Transverse colon (tissue), 4 donors: ENCODE results near the gene SHROOM2. TPM values are rescaled to one million over a fixed set of nuclear protein-coding genes. Genes with fewer than 3 reads are reported as not detected.

Experiments
- DNase-seq: peaks from one replicate; pipeline ENCODE4 v3.0.0-alpha.2; 2019
- H3K27ac ChIP-seq, 4 donors: fragments of 200-600 bp; sonication (generic); 2 replicates each; pipeline ENCODE4 v1.5.1; 2016 to 2018; ENCODE audit warnings: inconsistent platforms in 4 of 4
- H3K27me3 ChIP-seq: fragments of 200-600 bp; sonication (generic); 2 replicates; pipeline ENCODE4 v1.5.1; 2017; ENCODE audit warnings: inconsistent platforms
- H3K36me3 ChIP-seq, 4 donors: fragments of 200-600 bp; sonication (generic); 2 replicates each; pipeline ENCODE4 v1.5.1; 2017 to 2019; ENCODE audit warnings: inconsistent platforms in 4 of 4
- H3K4me1 ChIP-seq, 4 donors: fragments of 200-600 bp; sonication (generic); 2 replicates each; pipeline ENCODE4 v1.5.1; 2017 to 2020; ENCODE audit warnings: inconsistent platforms in 4 of 4
- H3K4me3 ChIP-seq, 4 donors: fragments of 200-600 bp; sonication (generic); 1 replicate in 1 of 4; 2 replicates in 3 of 4; pipeline versions ENCODE4 v1.5.1 to v1.6.1; 2017 to 2019; ENCODE audit warnings: inconsistent platforms in 4 of 4
- H3K9me3 ChIP-seq, 2 donors: fragments of 200-600 bp; sonication (generic); 2 replicates each; pipeline ENCODE4 v1.5.1; 2017 to 2019; ENCODE audit warnings: inconsistent platforms in 2 of 2
- EP300 ChIP-seq: sonication (generic); formaldehyde crosslinking; IDR thresholded peaks from one replicate; pipeline ENCODE4 v1.6.1; 2017; ENCODE audit warnings: antibody characterized with exemption, low read depth
- POLR2A ChIP-seq: fragments of 450-650 bp; IDR thresholded peaks from one replicate; pipeline ENCODE4 v1.6.1; 2016; ENCODE audit warnings: antibody characterized with exemption, mild to moderate bottlenecking, moderate library complexity
- POLR2AphosphoS5 ChIP-seq, 3 donors: sonication (generic); formaldehyde crosslinking; IDR thresholded peaks; one replicate each; pipeline ENCODE4 v1.6.1; 2016; ENCODE audit warnings: antibody characterized with exemption in 3 of 3
- WGBS, 2 donors: methylation state at CpG; one replicate each; pipeline ENCODE4 v1.1.5; 2018; ENCODE audit warnings: low coverage in 1 of 2; 5-methylcytosine and 5-hydroxymethylcytosine counted together
- in situ Hi-C, 4 donors: fragments of 200-750 bp; cut with MboI; loops; one replicate each; pipeline versions ENCODE4 v1.15.0 to v1.15.1; 2017; ENCODE audit warnings: low sequenced_read_pairs in 3 of 4, low pct_ligation_motif_present in 1 of 4, low pct_unique_long_range_greater_than_20kb in 1 of 4
- intact Hi-C: fragments of 100-400 bp; cut with DNase I; formaldehyde crosslinking; loops from one replicate; pipeline ENCODE4 v1.15.1; 2023; ENCODE audit warnings: low total_unique reads
- total RNA-seq, 4 donors: library from RNA; depleted of rRNA; stranded (reverse); fragments of >200 nt; gene quantifications; one replicate each; pipeline ENCODE4 v1.1.0, GENCODE V29; 2016
- TF ChIP-seq, protein P1 (sequence below), 5 experiments: fragments of 200-600 bp in 3 of 5; fragments of 450-650 bp in 2 of 5; sonication (generic) in 3 of 5; IDR thresholded peaks; 1 replicate in 2 of 5; 2 replicates in 3 of 5; pipeline ENCODE4 v1.5.1; 2016 to 2017; ENCODE audit warnings: antibody characterized with exemption in 5 of 5, inconsistent platforms in 3 of 5, mild to moderate bottlenecking in 2 of 5, moderate library complexity in 1 of 5

Gene SHROOM2
- total RNA-seq, 4 donors from 2014 or later, result 8.9 to 20.6 (median 11.3) TPM

DNA sequence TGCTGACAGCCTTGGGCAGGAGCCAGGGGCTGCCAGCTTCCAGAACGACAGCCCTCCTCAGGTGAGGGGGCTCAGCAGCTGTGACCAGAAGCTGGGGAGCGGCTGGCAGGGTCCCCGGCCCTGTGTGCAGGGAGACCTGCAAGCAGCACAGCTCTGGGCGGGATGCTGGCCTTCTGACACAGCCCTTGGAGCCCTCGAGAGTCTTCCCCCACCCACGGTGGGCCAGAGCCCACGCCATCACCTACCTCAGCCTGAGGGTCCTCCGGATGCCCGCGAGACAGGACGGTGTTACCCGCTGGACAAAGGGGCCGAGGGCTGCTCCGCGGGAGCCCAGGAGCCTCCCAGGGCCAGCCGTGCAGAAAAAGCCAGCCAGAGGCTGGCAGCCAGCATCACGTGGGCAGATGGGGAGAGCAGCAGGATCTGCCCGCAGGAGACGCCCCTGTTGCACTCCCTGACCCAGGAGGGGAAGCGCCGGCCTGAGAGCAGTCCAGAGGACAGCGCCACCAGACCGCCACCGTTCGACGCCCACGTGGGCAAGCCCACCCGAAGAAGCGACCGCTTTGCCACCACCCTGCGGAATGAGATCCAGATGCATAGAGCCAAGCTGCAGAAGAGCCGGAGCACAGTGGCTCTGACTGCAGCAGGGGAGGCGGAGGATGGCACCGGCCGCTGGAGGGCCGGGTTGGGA lies 109.1 kb downstream of the SHROOM2 start:
- TF ChIP-seq POLR2A, result no peak
- TF ChIP-seq EP300, result no peak
- TF ChIP-seq, protein P1, sequence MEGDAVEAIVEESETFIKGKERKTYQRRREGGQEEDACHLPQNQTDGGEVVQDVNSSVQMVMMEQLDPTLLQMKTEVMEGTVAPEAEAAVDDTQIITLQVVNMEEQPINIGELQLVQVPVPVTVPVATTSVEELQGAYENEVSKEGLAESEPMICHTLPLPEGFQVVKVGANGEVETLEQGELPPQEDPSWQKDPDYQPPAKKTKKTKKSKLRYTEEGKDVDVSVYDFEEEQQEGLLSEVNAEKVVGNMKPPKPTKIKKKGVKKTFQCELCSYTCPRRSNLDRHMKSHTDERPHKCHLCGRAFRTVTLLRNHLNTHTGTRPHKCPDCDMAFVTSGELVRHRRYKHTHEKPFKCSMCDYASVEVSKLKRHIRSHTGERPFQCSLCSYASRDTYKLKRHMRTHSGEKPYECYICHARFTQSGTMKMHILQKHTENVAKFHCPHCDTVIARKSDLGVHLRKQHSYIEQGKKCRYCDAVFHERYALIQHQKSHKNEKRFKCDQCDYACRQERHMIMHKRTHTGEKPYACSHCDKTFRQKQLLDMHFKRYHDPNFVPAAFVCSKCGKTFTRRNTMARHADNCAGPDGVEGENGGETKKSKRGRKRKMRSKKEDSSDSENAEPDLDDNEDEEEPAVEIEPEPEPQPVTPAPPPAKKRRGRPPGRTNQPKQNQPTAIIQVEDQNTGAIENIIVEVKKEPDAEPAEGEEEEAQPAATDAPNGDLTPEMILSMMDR (IDR thresholded peaks at IDR 0.05), result no peak
- TF ChIP-seq POLR2AphosphoS5 (IDR thresholded peaks at IDR 0.05), result no peak
- intact Hi-C loops (no loop called here), in situ Hi-C loops (loop anchor here in 3 of 4 donors (25.0 kb wide), 2 partner anchors 92 to 217 kb away; no protein-coding TSS in a partner anchor)
- Histone ChIP-seq H3K27ac (no peak overlapping the region), H3K27me3 (no peaks in the 10 kb centered on the region), H3K4me3 (no peak overlapping the region), H3K9me3 (no peaks in the 10 kb centered on the region), H3K36me3 (no peaks in the 10 kb centered on the region), H3K4me1 (no peaks in the 10 kb centered on the region)
- DNase-seq, result no peak
- WGBS, 2 donors, result 91% methylated on average over 20 of the region's 36 CpGs; no CpG with 5 or more reads in 1 of the 2 donors

DNA sequence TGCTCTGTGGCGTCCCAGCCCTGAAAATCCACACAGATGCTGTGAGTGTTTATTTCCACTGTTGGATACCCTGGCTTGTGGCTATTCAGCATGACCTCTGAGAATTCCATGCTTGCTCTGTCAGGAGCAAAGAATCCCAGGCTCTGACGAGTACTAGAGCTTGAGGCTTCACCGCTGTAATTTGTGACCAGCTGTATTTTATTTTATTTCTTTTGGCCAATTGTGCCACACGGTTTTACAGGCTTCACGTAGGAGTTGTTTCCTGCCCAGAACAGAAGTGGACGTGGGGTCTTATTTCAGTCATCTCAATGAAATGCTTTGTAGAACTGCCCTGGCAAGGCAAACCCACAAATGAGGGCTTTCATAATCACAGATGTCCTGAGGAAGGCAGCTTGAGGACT lies 111.5 kb downstream of the SHROOM2 start:
- DNase-seq, result no peak
- in situ Hi-C loops (loop anchor here in 3 of 4 donors (25.0 kb wide), 2 partner anchors 90 to 215 kb away; no protein-coding TSS in a partner anchor), intact Hi-C loops (no loop called here)
- H3K4me1 ChIP-seq, result no peaks in the 10 kb centered on the region
- H3K36me3 ChIP-seq, result no peaks in the 10 kb centered on the region
- H3K9me3 ChIP-seq, result no peaks in the 10 kb centered on the region
- WGBS, 2 donors, result 58 to 60% methylated on average over 1 to 6 of the region's 6 CpGs
- no peaks in the 10 kb centered on the region for H3K27me3 ChIP-seq
- no peak overlapping the region for H3K27ac ChIP-seq
- no peak overlapping the region for H3K4me3 ChIP-seq
- TF ChIP-seq, protein P1 (IDR thresholded peaks at IDR 0.05), result no peak
- TF ChIP-seq POLR2AphosphoS5 (IDR thresholded peaks at IDR 0.05), result no peak
- no peak for TF ChIP-seq POLR2A
- TF ChIP-seq EP300, result no peak

DNA sequence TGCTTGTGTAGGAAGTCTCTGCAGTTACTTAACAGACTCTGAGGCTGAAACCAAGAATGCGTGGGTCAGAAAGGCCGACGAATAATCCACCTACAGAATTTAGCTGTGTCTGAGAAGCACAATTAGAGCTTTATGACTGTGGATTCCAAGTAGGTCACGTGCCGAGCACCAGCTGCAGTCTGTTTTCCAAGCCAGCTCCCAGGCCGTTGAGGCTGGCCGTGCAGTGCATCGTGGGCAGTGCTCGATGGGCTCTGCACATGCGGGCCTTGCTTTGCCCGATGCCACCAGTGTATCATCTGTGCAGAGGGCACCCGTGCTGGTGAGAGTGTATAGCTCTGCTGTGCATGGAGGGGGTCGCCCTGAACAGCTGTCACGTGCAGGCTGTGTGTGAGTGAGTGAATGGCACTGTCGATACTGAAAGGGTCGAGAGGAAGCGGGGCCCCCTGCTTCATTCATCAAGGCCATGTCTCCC lies 113.4 kb downstream of the SHROOM2 start:
- H3K27me3 ChIP-seq, result no peaks in the 10 kb centered on the region
- no peaks in the 10 kb centered on the region for H3K9me3 ChIP-seq
- intact Hi-C loops (no loop called here), in situ Hi-C loops (loop anchor here in 3 of 4 donors (25.0 kb wide), 2 partner anchors 88 to 213 kb away; no protein-coding TSS in a partner anchor)
- DNase-seq, result no peak
- TF ChIP-seq POLR2A, result no peak
- TF ChIP-seq, protein P1 (IDR thresholded peaks at IDR 0.05), result no peak
- no peak for TF ChIP-seq POLR2AphosphoS5 (IDR thresholded peaks at IDR 0.05)
- no peak for TF ChIP-seq EP300
- no peaks in the 10 kb centered on the region for H3K4me1 ChIP-seq
- WGBS, 2 donors, result 67% methylated on average over 17 of the region's 17 CpGs; no CpG with 5 or more reads in 1 of the 2 donors
- no peaks in the 10 kb centered on the region for H3K36me3 ChIP-seq
- no peak overlapping the region for H3K4me3 ChIP-seq
- no peak overlapping the region for H3K27ac ChIP-seq

DNA sequence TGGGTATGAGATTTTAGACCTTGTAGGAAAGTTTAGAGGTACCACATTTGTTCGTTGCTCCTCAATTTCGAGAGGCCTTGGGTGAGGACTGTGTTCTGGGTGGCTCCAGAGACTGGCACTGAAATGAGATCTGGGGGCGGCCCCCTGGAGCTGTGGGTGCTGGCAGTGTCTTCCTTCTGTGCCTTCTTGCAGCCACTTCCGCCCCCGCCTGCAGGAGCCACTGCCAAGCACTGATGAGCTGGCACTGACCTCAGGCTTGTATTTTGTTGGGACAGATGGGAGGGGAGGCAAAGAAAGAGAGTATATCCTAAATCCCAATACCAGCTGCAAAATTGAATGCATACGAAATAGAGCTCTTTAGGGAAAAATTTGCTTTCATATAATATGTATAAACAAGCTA lies 116.4 kb downstream of the SHROOM2 start:
- H3K9me3 ChIP-seq, result no peaks in the 10 kb centered on the region
- no peak overlapping the region for H3K27ac ChIP-seq
- H3K4me3 ChIP-seq, result no peak overlapping the region
- DNase-seq, result no peak
- intact Hi-C loops (no loop called here), in situ Hi-C loops (no loop called here)
- H3K4me1 ChIP-seq, result no peaks in the 10 kb centered on the region
- WGBS, 2 donors, result 70 to 71% methylated on average over 1 to 6 of the region's 6 CpGs
- H3K27me3 ChIP-seq, result no peaks in the 10 kb centered on the region
- no peaks in the 10 kb centered on the region for H3K36me3 ChIP-seq
- TF ChIP-seq, protein P1 (IDR thresholded peaks at IDR 0.05), result no peak
- TF ChIP-seq EP300, result no peak
